Neural cell (in vitro differentiated cells): ENCODE results near the gene SLC5A2. TPM values are rescaled to one million over a fixed set of nuclear protein-coding genes. Genes with fewer than 3 reads are reported as not detected.

ENCODE experiments used
- H2AFZ ChIP-seq: fragments of 200-600, 300-800 bp; sonication (generic), shearing (Covaris generic); 2 replicates; pipeline ENCODE4 v1.6.0; 2014; ENCODE audit warnings: low read depth, mild to moderate bottlenecking, antibody characterized with exemption, low read length, moderate library complexity
- H3F3A ChIP-seq: fragments of 200-600 bp; shearing (Covaris generic); 2 replicates; pipeline ENCODE4 v1.6.1; 2016; ENCODE audit warnings: mild to moderate bottlenecking, moderate library complexity, mixed read lengths, antibody characterized with exemption, low read length; ENCODE audit not compliant: insufficient read depth, poor library complexity, severe bottlenecking
- H3K27ac ChIP-seq: fragments of 200-600, 300-800 bp; sonication (generic), shearing (Covaris generic); 2 replicates; pipeline ENCODE4 v1.5.1; 2014; ENCODE audit warnings: mild to moderate bottlenecking, low read length, moderate library complexity
- H3K27me3 ChIP-seq: fragments of 300-800, 200-600 bp; sonication (generic), shearing (Covaris generic); 2 replicates; pipeline ENCODE4 v1.6.0; 2014; ENCODE audit warnings: mild to moderate bottlenecking, low read depth, low read length, moderate library complexity; ENCODE audit not compliant: insufficient read depth
- H3K36me3 ChIP-seq: fragments of 300-800, 200-600 bp; sonication (generic), shearing (Covaris generic); 2 replicates; pipeline ENCODE4 v1.5.1; 2014; ENCODE audit warnings: mild to moderate bottlenecking, antibody characterized with exemption, low read length, moderate library complexity; ENCODE audit not compliant: insufficient read depth
- H3K4me2 ChIP-seq: fragments of 300-800, 200-600 bp; sonication (generic), shearing (Covaris generic); 2 replicates; pipeline ENCODE4 v1.6.0; 2014; ENCODE audit warnings: mild to moderate bottlenecking, low read length
- H3K4me3 ChIP-seq: fragments of 300-800, 200-600 bp; sonication (generic), shearing (Covaris generic); 2 replicates; pipeline ENCODE4 v1.5.1; 2014; ENCODE audit warnings: mild to moderate bottlenecking, low read length, moderate library complexity
- H3K79me2 ChIP-seq: fragments of 200-600 bp; shearing (Covaris generic); replicated peaks from 2 replicates; pipeline ENCODE4 v1.6.0; 2014; ENCODE audit warnings: mild to moderate bottlenecking, low read length, moderate library complexity; ENCODE audit not compliant: insufficient read depth
- H3K9ac ChIP-seq: fragments of 300-800, 200-600 bp; sonication (generic), shearing (Covaris generic); 2 replicates; pipeline ENCODE4 v1.6.1; 2016; ENCODE audit warnings: mild to moderate bottlenecking, low read length, mixed read lengths
- H3K9me2 ChIP-seq: fragments of 200-600 bp; shearing (Covaris generic); 2 replicates; pipeline ENCODE4 v1.6.1; 2016; ENCODE audit warnings: mild to moderate bottlenecking, low read length, mixed read lengths; ENCODE audit not compliant: insufficient read depth
- H3K9me3 ChIP-seq: fragments of 200-600, 300-800 bp; sonication (generic), shearing (Covaris generic); 2 replicates; pipeline ENCODE4 v1.6.1; 2016; ENCODE audit warnings: mild to moderate bottlenecking, mixed run types, low read length, moderate library complexity, mixed read lengths
- H4K20me1 ChIP-seq: fragments of 200-600 bp; shearing (Covaris generic); 2 replicates; pipeline ENCODE4 v1.6.1; 2016; ENCODE audit warnings: mild to moderate bottlenecking, mixed run types; ENCODE audit not compliant: insufficient read depth
- EP300 ChIP-seq: fragments of 450-650 bp; conservative IDR thresholded peaks from 2 replicates; pipeline ENCODE4 v1.6.1; 2014; ENCODE audit warnings: antibody characterized with exemption, mild to moderate bottlenecking, moderate library complexity; ENCODE audit not compliant: poor library complexity, severe bottlenecking
- EZH2 ChIP-seq: fragments of 200-600, 300-800 bp; shearing (Covaris generic), sonication (generic); IDR thresholded peaks from 2 replicates; pipeline ENCODE4 v1.6.1; 2014; ENCODE audit warnings: antibody characterized with exemption, low read length, borderline replicate concordance, mild to moderate bottlenecking; ENCODE audit not compliant: insufficient read depth, poor library complexity, severe bottlenecking
- MXI1 ChIP-seq: fragments of 450-650 bp; conservative IDR thresholded peaks from 2 replicates; pipeline ENCODE4 v1.6.1; 2014; ENCODE audit warnings: antibody characterized with exemption, mild to moderate bottlenecking; ENCODE audit not compliant: poor library complexity, severe bottlenecking
- POLR2AphosphoS5 ChIP-seq: IDR thresholded peaks from 2 replicates; pipeline ENCODE4 v1.6.1; 2012
- RAD21 ChIP-seq: fragments of 450-650 bp; conservative IDR thresholded peaks from 2 replicates; pipeline ENCODE4 v1.6.1; 2014; ENCODE audit warnings: antibody characterized with exemption, mild to moderate bottlenecking, moderate library complexity
- TAF1 ChIP-seq: IDR thresholded peaks from 2 replicates; pipeline ENCODE4 v1.6.1; 2012; ENCODE audit warnings: low read depth
- polyA plus RNA-seq: library from polyadenylated mRNA; depleted of rRNA; stranded (reverse); fragments of >200 nt; gene quantifications from 2 replicates; pipeline ENCODE4 v1.2.3, GENCODE V29; 2014
- TF ChIP-seq, protein P1 (sequence below): IDR thresholded peaks from 2 replicates; pipeline ENCODE4 v1.6.1; 2012; ENCODE audit warnings: borderline replicate concordance
- TF ChIP-seq, protein P2 (sequence below): fragments of 450-650 bp; IDR thresholded peaks from 2 replicates; pipeline ENCODE4 v1.5.1; 2014; ENCODE audit warnings: antibody characterized with exemption, mild to moderate bottlenecking, moderate library complexity; ENCODE audit not compliant: poor library complexity, severe bottlenecking

Gene SLC5A2
- polyA plus RNA-seq, 1 donor from 2014 or later: not detected

DNA sequence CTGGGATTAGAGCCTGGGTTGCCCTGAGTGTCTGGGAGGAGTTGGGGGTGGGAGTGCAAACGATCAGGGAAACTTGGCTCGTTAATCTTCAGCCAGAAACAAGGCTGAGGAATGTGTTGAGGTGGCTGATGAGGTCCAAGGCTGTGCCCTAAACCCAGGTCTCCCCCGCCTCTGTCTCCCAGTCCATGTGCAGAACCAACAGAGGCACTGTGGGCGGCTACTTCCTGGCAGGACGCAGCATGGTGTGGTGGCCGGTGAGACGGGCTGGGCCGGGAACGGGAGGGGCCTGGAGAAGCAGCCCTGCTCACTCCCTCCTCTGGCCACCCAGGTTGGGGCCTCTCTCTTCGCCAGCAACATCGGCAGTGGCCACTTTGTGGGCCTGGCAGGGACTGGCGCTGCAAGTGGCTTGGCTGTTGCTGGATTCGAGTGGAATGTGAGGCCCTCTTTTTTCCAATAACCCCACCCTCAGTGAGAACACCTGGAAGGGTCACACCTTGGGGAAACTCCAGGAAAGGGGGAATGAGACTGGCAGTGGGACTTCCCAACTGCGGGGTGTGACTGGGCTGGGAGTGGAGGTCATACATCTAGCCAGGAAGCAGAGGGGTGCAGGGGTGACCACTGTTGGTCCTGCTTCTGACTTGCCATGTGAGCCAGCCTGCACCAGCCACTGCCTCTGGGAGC lies 1.7 kb downstream of the SLC5A2 start:
- no peaks in the 10 kb centered on the region for H3K9me2 ChIP-seq
- H3K27ac ChIP-seq: no peak overlapping the region
- H3K27me3 ChIP-seq: peaks cover 48% of the 10 kb centered on the region
- TF ChIP-seq, protein P1, sequence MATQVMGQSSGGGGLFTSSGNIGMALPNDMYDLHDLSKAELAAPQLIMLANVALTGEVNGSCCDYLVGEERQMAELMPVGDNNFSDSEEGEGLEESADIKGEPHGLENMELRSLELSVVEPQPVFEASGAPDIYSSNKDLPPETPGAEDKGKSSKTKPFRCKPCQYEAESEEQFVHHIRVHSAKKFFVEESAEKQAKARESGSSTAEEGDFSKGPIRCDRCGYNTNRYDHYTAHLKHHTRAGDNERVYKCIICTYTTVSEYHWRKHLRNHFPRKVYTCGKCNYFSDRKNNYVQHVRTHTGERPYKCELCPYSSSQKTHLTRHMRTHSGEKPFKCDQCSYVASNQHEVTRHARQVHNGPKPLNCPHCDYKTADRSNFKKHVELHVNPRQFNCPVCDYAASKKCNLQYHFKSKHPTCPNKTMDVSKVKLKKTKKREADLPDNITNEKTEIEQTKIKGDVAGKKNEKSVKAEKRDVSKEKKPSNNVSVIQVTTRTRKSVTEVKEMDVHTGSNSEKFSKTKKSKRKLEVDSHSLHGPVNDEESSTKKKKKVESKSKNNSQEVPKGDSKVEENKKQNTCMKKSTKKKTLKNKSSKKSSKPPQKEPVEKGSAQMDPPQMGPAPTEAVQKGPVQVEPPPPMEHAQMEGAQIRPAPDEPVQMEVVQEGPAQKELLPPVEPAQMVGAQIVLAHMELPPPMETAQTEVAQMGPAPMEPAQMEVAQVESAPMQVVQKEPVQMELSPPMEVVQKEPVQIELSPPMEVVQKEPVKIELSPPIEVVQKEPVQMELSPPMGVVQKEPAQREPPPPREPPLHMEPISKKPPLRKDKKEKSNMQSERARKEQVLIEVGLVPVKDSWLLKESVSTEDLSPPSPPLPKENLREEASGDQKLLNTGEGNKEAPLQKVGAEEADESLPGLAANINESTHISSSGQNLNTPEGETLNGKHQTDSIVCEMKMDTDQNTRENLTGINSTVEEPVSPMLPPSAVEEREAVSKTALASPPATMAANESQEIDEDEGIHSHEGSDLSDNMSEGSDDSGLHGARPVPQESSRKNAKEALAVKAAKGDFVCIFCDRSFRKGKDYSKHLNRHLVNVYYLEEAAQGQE: no peak
- TF ChIP-seq POLR2AphosphoS5 (no peak), RAD21 (no peak), MXI1 (no peak), TAF1 (no peak)
- no peaks in the 10 kb centered on the region for H3K36me3 ChIP-seq
- H2AFZ ChIP-seq: no peak overlapping the region
- no peak overlapping the region for H3K9ac ChIP-seq
- no peaks in the 10 kb centered on the region for H3K9me3 ChIP-seq
- no peaks in the 10 kb centered on the region for H4K20me1 ChIP-seq
- no peak overlapping the region for H3K4me3 ChIP-seq
- no peaks in the 10 kb centered on the region for H3F3A ChIP-seq
- no peak overlapping the region for H3K4me2 ChIP-seq
- H3K79me2 ChIP-seq: no peaks in the 10 kb centered on the region

DNA sequence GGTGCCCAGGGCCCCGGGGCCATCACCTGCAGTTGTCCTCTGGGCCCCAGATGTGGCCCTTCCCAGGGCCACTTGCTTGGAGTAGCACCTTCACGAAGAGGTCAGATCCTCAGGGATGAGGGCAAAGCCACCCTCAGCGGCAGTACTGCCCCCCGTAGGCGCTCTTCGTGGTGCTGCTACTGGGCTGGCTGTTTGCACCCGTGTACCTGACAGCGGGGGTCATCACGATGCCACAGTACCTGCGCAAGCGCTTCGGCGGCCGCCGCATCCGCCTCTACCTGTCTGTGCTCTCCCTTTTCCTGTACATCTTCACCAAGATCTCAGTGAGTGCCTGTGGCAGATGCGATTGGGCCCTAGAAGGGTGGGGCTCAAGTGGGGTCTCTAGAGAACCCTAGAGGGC lies 2.6 kb downstream of the SLC5A2 start:
- Histone ChIP-seq H3K27me3 (peaks cover 45% of the 10 kb centered on the region), H3K9me2 (no peaks in the 10 kb centered on the region), H3K9me3 (no peaks in the 10 kb centered on the region)

More for the DNA sequence above, 2.6 kb downstream of the SLC5A2 start:
- Histone ChIP-seq H3K79me2 (no peaks in the 10 kb centered on the region), H3F3A (no peaks in the 10 kb centered on the region), H3K4me2 (no peak overlapping the region), H3K36me3 (no peaks in the 10 kb centered on the region), H4K20me1 (no peaks in the 10 kb centered on the region), H2AFZ (no peak overlapping the region), H3K4me3 (no peak overlapping the region), H3K9ac (no peak overlapping the region), H3K27ac (no peak overlapping the region)
- TF ChIP-seq TAF1 (no peak), EZH2 (no peak), EP300 (no peak), POLR2AphosphoS5 (no peak), MXI1 (no peak)
- TF ChIP-seq, protein P2, sequence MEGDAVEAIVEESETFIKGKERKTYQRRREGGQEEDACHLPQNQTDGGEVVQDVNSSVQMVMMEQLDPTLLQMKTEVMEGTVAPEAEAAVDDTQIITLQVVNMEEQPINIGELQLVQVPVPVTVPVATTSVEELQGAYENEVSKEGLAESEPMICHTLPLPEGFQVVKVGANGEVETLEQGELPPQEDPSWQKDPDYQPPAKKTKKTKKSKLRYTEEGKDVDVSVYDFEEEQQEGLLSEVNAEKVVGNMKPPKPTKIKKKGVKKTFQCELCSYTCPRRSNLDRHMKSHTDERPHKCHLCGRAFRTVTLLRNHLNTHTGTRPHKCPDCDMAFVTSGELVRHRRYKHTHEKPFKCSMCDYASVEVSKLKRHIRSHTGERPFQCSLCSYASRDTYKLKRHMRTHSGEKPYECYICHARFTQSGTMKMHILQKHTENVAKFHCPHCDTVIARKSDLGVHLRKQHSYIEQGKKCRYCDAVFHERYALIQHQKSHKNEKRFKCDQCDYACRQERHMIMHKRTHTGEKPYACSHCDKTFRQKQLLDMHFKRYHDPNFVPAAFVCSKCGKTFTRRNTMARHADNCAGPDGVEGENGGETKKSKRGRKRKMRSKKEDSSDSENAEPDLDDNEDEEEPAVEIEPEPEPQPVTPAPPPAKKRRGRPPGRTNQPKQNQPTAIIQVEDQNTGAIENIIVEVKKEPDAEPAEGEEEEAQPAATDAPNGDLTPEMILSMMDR: no peak
